HG02678 (cell line): Measurements from ENCODE around the gene ADAMTS20.
A peak's percentile ranks its signal among the peaks of the same experiment; 100 is the strongest.

ENCODE experiments used
- ATAC-seq: cut with Tn5 transposase; IDR thresholded peaks from one replicate; pipeline ENCODE4 v1.9.1; 2021; ENCODE audit warnings: mild to moderate bottlenecking, moderate library complexity; ENCODE audit not compliant: unreplicated experiment

ADAMTS20 gene

DNA sequence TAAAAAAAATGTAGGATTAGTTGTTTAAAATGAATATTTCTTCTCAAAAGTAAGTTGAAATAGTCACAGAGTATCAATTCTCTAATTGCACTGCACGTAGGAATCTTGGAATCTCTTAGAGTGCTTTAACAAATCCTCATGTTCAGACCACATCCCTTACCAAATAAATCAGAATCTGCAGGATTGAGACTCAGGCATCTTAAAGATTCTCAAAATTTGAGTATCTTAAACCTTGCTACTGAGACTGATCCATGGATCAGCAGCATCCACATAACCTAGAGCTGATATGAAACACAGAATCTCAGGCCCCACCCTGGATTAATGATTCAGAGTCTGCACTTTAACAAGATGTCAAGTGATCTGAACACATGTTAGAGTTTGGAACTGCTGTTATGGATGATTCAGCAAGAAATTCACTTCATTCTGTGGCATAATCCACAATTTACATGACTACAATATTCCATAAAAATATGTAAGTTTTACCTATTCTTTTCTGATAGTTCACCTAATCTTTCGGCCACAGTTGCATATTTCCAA, 58.7 kb downstream of the ADAMTS20 start:
- no peak for ATAC-seq

DNA sequence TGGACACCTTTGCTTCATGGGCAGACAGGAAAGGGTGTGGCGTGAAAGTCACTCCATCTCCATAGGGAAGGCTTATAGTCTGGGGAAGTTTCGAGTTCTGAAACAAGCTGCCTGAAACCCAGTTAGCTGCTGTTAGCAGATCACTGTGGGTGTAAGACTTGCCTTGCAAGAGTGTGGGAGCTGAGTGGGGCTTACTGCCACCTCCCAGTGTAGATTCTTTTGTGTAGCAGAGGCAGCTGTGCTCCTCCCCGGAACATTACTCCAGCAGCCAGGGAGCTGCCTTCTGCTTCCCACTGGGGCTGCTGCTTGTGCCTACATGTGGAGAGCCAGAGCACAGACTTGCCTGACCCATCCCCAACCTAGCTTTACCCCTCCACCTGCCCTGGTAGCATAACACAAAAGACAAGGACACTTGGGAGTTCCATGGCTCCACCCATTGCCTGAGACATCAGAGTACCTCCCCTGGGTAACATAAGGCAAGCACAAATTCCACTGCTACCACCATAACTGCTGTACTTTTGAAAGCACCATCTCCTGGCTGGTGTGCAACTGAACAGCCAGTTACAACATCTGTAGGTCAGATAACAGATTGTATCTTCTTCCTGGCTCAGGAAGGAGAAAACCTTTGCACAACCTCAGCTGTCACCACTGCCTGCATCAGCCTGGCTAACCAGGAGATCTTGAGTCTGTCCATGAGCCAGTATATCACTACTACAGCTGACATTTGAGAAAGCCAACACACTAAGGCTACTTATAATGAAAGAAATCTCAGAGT, 69.5 kb downstream of the ADAMTS20 start:
- no peak for ATAC-seq

DNA sequence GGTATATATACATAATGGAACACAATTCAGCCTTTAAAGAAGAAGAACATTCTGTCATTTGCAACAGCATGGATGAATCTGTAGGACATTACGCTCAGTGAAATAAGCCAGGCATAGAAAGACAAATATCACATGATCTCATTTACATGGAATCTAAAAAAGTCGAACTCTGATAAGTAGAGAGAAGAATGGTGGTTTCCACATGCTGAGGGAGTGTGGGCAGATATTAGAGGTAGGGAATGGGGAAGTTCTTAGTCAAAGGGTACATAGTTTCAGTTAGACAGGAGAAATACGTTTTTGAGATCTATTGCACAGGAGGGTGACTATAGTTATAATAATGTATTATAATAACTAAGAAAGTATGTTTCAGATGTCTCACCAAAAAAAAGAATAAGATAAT, 71.4 kb downstream of the ADAMTS20 start:
- no peak for ATAC-seq

DNA sequence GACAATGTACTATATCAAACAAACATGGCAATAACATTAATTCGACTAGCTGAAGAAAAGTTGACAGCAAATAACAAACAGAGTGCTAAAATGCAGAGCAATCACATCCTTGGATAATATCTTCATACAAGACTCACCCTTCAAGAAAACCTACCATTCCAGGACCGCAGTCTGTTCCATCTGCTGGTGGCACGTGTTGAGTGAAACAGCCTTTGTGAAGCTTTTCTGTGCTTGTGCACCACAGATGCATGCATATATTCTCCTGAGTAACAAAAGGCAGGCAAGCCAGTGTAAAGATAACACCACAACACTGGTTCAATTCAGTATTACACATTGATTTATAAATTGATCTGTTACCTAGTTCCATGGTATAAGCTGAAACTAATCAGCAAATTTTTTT, 89.3 kb downstream of the ADAMTS20 start:
- ATAC-seq = no peak

DNA sequence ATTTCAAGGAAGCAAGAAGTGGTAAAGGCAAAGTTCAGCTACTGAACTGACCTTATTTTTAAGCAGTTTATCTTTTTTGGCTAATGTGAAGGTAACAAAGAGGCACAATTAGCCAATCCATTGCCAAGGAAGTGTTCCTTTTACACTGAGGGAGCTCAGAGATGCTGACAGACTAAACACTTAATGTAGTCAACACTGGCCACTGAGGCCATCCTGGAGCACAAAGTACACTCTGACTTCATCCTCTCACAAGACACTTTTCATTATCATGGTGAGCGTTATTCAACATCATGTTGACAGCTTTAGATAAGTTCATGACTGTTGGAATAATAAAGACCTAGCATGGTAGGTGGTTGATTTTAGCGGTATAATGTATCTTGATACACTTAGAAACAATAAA, 89.9 kb downstream of the ADAMTS20 start:
- ATAC-seq = no peak

DNA sequence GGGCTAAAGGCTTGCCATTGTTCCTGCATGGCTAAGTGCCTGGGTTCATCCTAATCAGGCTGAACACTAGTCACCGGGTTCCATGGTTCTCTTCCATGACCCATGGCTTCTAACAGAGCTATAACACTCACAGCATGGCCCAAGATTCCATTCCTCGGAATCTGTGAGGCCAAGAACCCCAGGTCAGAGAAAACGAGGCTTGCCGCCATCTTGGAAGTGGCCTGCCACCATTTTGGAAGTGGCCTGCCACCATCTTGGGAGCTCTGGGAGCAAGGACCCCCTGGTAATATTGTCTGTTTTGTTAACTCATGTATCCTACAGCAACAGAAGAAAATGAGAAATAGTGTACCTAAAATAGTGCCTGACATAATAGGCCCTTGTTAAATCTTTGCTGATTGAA, 92.7 kb downstream of the ADAMTS20 start:
- ATAC-seq = no peak

DNA sequence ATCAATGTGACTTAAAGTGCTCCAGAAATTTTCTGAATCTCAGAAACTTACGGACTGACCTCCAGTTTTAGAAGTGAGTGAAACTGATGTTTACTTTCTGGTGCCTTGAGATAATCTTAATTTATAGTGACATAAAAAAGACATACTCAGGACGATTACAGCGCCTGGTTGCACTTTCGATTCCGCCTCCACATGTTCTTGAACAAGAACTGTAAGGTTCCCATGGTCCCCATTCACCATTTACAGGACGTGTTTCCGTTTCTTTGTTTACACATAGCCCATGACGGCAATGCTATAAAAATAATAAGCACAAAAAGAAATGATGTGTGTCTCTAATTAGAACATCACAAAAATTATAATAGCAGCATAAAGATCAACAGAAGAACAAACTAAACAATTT, 98.2 kb downstream of the ADAMTS20 start:
- no peak for ATAC-seq

DNA sequence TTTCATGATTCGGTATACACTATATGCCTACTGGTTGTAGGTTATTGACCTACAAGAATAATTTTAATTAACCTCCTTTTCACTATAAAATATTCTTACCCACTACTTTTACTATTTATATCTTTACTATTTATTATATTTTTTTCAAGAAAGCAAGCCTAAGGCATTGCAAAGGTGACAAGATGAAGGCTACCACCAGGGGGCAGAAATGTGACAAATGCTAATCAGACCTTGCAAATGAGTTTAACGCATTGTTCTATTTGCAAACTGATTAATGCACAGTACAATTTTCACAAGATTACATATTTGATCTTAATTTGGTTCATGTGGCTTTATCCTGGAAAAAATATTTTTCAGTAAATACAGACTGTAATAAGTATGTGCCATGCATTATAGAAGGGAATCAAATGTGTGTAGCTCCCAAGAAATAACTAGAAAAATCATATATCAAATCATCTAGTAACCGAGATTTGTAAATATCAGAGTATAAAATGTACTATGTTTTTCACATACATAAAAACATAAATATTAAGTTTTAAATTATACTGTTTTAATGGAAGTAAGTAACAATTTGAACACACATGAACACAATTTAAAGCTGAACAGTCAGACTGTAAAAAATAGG, 107.0 kb downstream of the ADAMTS20 start:
- peak; percentile 83 for ATAC-seq

DNA sequence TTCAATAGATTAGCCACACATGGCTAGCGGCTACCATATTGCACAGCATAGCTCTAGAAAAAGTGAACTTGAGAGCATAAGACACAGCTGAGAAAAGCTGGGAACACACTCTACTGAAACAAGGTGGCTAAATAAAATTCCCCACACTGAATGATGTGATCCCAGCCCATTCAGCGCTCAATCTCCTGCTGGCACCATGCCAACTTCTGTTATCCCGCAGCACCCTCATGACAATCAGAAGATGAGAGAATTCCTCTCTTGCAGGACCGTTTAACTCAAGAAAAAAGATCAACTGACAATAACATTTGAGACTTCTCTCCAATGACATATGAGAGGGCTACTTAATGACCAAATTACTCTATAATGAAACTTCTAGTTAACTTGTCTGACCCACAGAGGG, 115.4 kb downstream of the ADAMTS20 start:
- no peak for ATAC-seq

DNA sequence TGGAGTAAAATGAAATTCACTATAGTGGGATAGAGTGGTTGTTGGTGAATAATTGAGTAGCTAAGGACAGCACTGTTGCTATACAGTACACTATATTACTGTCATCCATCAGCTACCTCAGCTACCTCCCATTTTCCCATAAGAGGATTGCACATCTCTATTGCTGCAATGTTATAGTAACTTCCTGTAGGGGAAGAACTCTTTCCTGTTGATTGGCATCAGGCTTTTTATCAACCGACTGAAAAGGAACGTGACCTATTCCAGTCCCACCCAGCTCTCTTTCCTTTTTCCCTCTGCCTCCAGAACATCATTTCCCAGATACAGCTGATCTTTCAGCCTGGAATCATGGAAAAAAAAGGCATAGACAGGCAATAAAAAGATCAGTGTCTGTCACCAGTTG, 117.4 kb downstream of the ADAMTS20 start:
- no peak for ATAC-seq

DNA sequence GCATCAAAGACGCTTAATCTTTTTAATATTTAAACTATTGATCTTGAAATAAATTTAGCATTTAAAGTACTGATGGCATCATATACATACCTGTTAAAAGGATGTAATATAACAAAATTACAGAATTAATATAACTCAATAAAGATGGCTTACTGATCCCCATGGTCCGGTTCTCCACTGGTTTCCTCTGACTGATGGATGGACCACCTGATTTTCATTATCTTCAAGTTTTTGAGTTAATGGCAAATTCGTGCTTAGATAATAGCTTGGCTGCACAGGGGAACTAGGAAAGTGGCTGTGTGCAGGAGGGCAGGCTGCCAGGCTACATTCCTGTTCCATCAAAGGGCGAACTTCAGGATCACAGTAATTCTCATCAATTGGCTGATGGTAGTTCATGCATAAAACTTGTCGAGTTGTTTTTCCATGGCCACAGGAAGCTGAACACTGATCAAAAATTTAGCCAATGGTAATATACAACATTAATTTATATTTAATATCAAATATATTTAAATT, 123.9 kb downstream of the ADAMTS20 start:
- no peak for ATAC-seq

DNA sequence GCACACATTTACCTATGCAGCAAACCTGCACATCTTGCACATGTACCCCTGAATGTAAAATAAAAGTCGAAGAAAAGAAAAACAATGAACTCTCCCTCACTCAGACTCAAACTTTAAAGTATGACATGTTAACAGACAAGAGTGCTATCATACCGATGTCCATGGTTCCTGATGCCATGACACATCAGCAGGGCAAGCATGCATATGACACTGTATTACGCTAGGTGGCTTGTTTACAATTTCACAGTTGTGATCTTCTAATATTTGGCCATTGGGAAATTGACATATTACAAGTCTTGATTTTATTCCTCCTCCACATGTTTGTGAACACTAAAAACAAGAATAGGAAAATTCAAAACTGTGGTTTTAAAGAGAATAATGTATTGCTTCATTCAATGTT, 126.6 kb downstream of the ADAMTS20 start:
- no peak for ATAC-seq

DNA sequence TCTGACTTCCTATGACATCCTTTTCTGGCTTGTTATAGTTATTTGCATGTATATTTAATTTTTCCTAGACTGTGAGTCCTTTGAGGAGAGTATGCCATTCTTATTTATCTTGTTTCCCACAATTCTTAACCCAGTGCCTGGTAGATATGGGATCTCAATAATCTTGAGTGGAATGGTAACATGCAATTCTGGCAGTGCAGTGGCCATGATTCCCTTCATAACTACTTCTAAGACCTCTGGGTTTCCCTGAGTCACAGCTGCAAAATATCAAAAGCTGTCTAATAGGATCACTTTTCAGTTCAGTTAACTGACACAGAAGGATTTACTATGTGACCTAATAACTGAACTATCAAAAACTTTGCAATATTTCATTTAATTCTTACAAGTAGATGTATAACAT, 135.0 kb downstream of the ADAMTS20 start:
- ATAC-seq = no peak

DNA sequence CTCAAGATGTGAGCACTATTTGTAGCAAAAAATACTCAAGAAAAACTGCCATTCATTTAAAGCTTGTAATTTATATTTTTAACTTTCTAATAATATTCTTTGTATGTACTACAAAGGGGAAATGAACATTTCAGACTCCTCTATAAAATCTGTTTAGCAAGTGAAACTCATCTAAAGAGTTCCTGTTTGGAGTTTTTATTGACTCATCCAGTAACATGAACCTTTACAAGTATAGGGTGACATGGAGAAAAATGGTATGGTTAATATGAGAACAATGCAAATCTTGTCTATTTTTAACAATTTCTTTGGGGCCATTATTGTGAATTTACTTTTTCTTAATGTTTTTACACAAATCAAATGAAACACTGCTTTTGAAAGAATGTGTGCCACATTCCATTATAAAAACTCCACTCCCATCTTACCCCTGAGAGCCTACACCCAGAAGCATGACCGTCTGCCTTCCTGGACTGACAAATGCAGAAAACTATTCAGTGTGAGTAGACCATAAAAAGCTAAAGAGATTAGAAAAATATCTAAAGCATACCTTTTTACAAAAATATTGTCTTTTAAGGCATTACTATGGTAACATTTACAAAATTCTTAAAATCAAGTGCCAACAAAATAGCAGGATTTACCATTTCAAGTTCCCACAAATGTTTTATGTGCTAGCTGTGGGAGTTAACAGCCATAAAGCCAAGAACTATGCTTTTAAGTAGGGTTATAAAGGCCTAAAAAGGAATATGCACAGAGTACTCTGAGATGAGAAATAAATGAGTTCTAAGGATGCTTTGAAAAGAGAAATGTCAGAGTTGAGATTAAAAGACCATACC, 144.0 kb downstream of the ADAMTS20 start:
- peak; percentile 80 for ATAC-seq

DNA sequence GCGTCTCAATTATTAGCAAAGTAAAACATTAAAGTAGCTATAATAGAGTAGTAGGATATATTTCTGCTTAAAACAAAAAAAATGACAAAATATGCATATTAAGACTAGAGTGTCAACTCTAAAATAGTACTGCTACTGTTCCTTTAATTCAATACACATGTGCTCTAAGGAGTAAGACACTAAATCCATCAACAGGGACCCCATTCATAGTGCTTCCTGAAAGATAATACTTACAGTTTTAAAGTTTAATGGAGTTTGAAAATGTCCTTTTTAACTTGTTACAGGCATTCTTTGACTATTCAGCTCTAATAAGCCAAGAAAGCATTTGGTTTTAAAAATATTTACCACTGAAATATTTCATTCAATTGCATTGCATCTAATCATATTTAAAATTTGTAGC, 145.2 kb downstream of the ADAMTS20 start:
- no peak for ATAC-seq

DNA sequence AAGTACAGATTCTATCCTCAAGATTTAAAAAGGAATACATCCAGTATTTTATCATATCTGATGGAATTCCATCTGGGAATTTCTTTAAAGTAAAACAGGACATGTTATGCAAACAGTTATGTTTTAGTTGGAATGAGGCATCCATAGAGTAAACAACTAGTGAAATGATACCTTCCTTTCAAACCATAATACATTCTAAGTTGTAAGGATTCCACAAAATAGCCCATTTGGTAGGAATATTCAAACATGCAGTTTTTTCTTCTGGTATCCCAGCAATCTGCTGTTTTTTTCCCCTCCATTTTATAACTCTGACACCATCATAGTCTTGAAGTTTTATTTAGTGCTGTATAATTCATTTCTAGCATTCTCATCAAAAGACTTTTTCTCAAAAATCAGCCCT, 149.6 kb downstream of the ADAMTS20 start:
- no peak for ATAC-seq

DNA sequence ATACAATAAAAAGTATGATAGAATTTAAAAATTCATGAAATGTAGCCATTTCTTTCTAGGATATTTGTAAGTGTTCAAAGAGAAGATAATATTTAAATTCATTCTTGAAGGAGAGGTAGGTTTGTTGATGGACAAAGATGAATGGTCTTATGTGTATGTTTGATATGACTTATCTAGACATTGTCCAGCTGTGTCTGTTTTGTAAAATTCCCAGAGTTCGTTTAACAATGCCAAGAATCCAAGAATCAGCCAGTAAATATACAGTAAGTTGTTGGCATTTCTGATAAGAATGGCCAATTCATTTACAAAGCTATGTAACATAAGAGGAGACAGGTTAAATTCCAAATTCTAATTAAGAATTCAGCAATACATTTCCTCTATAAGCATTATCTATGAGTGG, 150.9 kb downstream of the ADAMTS20 start:
- ATAC-seq = no peak

DNA sequence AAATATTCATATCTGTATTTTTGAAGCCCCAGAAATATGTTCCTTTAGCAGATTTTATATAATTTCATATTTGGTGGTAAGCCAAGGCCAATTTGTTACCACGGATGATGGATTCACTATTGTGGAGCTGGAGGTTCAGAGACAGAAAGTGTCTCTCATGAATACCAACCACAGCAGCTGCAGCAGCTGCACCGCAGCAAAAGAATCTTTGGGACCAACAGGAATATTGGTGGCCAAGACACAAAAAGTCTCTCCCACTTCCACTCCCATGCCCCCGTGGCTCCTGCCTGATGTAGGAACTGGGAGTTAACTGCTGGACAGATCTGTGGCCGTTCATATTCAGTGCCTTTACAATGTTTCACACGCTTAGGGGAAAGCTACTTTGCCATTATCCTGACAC, 155.3 kb downstream of the ADAMTS20 start:
- ATAC-seq = no peak

DNA sequence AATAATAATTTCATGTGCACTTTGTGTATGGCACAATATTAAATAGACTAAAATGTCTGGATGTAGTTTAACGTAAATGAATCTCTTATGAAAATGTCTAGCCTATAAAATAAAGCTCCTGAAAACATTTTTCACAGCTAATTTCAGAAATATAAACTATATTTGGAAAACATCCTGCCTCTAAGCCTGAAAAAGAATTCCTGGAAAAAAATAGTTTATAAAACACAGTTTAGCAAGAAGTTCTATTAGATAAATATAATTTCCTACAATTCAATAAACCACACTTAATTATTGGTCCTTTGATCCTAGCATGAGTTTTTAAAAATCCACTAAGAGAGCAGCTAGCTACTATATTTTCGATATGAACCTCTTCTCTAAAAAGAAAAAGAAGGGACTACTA, 159.9 kb downstream of the ADAMTS20 start:
- no peak for ATAC-seq

DNA sequence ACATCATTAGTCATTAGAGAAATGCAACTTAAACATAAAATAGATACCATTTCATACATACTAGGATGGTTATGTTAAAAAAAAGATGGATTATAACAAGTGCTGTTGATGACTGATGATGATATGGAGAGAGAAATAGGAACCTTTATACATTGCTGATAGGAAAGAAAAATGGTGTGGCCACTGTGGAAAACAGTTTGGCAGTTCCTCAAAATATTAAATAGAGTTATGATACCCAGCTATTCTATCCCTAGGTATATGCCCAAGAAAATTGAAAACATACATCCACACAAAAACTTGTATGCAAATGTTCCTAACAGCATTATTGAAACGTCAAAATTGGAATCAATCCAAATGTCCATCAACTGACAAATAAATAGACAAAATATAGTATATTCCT, 170.1 kb downstream of the ADAMTS20 start:
- no peak for ATAC-seq

DNA sequence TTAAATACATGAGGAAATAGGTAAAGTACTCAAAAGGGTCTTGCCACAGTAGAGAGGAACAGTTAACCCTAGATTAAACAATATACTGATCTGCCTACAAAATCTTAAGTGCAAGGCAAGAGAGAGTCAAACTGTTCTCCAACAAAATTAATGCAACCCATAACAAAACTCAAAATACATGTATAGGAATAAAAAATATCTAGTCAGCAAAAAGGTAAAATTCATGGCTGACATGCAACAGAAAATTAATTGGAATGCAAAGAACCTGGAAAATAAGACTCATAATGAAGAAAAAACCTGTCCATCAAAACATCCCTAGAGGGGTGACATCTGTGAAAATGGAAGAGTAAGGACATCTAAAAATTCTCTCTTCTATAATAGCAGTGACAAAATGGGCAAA, 173.6 kb downstream of the ADAMTS20 start:
- no peak for ATAC-seq
